HG03342 (cell line): Measurements from ENCODE around the gene PHETA1.
A peak's percentile ranks its signal among the peaks of the same experiment; 100 is the strongest.
"Not testable (repeated sequence)": the region's sequence is repeated elsewhere in the genome, so short reads cannot be mapped to it uniquely, and the experiment has no call there.

Source experiments
- ATAC-seq: cut with Tn5 transposase; IDR thresholded peaks from one replicate; pipeline ENCODE4 v1.9.1; 2021; ENCODE audit warnings: mild to moderate bottlenecking, moderate library complexity; ENCODE audit not compliant: unreplicated experiment

Gene PHETA1

DNA sequence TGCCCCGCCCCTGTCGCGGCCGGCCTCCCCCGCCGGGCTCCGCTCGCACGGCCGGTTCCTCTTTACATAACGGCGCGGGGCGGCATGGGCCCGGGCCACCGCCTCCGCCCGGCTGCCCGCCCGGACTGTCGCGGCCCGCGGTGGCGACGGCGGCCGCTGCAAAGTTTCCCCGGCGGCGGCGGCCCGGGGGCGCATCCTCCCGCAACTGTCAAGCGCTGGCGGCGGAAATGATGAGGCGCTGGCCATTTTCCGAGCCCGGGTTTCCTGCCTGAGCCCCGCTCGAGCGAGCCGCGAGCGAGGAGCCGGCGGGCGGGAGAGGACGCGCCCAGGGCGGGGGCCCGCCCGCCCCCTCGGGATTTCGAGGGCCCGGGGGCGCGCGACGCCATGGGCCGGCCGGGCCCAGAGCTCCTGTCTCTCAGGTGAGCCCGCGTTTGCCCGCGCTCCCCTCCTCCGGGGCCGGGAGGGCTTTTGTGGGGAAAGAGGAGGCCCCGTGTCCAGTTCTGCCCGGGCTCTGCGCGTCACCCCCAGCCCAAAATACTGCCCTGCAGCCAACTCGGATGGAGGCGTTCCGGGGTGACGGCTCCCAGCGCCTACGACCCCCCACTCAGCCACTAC, 37.1 kb upstream of the PHETA1 start, which contains the start of gene SH2B3:
Gene SH2B3, plus strand, starts transcription at position 65 of the 615 bp plus-strand sequence. CDS start 12,223 bp downstream, outside the sequence.
- peak; percentile 9 for ATAC-seq

DNA sequence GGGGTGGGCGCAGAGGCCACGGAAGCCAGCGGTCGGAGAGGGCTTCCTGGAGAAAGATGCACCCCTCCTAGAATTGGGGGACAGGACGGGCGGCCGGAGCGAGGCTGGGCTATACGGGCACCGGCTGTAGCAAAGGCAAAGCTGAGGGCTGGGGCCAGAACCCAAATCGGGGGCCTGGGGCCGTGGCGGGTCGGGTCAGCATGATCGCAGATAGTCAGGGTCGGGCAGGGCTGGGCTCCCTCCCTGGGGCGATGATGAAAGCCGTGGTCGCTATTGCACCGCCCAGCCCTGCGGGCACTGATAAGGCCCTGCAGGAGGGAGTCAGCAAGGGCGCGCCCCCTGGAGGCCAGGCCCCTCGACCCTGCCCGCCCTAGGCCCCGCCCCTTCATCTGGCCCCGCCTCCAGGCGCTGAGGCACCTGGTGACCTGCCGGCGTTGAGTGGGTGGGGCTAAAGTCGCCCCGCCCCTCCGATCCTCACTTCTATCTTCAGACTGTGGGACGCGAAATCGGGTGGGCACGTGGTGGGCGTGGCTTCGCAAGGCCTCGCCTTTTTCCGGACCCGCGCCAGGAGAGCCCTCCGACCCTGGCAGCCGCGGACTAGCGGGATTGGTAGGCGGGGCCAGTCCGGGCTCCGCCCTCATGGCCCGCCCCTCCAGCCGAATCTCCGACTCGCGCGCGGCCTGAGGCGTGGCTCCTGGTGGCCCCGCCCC, 36.4 kb upstream of the PHETA1 start:
- peak; percentile 58 for ATAC-seq

DNA sequence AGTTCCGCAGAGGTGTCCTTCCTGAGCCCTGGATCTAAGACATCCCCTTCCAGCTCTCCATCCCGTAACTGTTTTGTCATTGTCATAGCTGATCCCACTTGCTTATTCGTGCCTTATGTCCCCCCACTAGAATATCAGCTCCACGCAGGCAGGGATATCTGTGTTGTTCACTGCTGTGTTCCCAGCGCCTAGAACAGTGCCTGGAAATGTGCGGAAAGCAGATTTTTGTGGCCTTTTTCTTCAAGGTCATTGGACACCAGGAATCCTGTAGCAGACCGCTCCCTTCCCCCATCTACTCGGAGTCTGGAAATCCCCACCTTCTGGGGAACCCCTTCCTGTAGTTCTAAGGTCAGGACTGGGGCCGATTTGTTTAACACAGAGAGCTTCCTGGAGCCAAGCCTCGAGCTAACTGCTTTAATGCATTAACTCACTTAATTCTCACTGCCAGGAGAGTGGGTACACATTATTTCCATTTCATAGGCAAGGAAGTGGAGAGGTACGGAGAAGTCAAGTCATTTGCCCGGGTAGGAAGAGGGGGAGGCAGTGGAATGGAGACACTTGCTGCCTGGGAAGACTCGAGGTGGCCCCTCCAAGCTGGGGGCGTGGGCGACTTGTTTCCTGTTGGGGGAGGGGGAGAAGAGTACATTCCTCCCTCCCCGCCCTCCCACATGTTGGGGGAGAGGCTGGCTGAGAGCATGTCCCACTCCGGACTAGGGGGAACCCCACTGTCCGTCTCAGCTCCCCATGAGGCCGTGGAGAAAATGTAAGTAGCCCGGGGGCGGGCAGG, 35.7 kb upstream of the PHETA1 start:
- peak; percentile 9 for ATAC-seq

DNA sequence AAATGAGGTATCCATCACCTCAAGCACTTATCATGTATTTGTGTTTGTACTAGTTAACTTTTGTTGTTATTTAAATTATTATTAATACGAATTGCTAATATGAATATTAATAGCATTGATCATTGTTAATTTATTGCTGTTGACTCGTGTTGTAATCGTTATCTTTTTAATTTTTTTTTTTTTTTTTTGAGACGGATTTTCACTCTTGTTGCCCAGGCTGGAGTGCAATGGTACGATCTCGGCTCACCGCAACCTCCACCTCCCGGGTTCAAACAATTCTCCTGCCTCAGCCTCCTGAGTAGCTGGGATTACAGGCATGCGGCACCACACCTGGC, 33.6 kb upstream of the PHETA1 start:
- not testable (repeated sequence) for ATAC-seq

DNA sequence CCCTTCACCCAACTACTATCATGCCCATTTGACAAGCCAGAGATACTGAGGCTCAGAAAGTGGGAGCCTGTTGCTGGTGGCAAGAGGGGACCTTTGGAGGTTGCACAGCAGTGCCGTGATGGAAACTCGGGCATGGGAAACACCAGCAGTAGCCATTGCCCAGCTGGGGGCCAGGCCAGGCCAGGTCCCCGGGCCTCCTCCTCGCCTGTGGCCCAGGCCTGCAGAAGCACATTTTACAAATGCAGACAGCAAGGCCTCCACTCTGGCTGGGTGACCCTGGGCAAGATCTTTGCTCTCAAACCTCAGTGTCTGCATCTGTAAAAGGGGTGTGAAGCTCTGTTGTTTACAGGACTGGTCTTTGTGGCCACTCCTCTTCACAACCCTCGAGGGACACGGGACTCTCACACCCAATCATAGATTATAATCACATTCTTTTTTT, 32.3 kb upstream of the PHETA1 start:
- no peak for ATAC-seq

DNA sequence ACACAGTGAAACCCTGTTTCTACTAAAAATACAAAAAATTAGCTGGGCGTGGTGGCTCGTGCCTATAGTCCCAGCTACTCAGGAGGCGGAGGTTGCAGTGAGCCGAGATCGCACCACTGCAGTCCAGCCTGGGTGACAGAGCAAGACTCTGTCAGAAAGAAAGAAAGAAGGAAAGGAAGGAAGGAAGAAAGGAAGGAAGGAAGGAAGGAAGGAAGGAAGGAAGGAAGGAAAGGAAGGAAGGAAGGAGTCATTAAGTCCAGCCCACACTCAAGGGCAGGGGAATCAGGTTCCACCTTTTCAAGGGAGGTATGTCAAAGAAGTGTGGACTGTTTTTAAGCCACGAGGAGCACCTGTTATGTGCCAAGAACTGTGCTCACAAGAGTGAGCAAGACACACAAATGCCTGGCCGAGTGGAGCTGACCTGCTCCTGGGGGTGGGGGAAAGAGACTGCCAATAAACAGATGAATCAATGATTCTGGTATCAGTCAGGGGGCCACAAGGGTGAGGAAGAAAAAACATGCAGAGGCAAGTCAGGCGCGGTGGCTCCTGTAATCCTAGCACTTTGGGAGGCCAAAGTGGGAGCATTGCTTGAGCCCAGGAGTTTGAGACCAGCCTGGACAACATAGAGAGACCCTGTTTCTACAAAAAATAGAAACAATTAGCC, 31.0 kb upstream of the PHETA1 start:
- ATAC-seq: not testable (repeated sequence)

DNA sequence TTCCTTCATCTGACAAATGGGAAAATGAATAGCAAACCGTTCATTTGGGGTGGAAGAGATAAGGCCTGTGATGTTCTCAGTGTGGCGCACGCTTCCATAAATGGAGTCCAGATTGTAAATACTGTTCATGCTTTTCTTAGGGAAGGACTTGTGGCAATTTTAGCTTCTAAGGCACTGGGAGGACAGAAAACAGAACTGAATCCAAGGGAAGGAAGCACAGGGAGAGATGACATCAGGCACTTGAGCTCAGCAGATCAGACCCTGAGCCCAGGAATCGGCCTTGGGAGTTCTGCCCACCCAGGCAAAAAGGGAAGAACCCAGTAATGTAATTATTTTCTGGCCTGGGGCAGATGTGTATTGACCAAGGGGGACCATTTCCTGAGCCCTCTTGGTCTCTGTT, 29.6 kb upstream of the PHETA1 start:
- ATAC-seq: no peak

DNA sequence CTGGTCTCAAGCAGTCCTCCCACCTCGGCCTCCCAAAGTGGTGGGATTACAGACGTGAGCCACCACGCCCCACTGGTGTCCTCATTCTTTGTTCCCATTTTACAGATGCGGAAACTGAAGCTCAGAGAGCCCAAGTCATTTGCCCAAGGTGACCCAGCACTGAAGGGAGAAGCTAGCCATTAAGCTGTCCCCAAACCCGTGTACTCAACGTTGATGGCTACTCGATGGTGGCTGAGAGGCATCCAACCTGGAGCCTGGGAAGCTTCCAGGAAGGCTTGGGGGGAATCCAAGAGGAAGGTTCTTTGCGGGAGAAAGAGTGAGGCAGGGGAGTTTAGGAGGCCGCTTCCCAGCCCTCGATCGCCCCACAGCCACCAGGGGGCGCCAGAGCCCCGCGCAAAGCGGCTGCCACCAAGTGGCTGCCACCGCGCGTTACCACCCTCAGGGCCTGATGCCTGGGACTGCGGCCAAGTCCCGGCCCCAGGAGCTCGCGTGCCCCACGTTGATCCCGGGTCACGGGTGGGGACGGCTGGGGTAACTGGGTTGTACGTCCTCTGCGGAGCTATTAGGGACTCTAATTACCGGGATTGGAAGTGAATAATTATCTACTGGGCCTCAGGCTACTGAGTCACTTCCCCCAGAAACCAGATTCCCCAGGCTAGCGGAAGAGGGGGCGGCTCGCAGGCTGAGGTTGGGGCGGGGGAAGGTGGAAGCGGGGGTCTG, 28.0 kb upstream of the PHETA1 start:
- ATAC-seq: peak; percentile 57

DNA sequence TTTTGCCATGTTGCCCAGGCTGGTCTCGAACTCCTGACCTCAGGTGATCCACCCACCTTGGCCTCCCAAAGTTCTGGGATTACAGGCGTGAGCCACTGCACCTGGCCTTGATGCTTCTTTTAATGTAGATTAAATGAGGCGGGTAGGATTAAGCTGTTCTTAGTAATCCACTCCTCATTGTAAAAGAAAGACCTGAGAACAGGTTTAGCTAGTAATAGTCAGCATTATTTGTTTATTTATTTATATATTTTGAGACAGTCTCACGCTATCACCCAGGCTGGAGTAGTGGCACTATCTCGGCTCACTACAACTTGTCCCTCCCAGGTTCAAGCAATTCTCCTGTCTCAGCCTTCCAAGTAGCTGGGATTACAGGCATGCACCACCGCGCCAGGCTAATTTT, 27.4 kb upstream of the PHETA1 start:
- ATAC-seq: not testable (repeated sequence)

DNA sequence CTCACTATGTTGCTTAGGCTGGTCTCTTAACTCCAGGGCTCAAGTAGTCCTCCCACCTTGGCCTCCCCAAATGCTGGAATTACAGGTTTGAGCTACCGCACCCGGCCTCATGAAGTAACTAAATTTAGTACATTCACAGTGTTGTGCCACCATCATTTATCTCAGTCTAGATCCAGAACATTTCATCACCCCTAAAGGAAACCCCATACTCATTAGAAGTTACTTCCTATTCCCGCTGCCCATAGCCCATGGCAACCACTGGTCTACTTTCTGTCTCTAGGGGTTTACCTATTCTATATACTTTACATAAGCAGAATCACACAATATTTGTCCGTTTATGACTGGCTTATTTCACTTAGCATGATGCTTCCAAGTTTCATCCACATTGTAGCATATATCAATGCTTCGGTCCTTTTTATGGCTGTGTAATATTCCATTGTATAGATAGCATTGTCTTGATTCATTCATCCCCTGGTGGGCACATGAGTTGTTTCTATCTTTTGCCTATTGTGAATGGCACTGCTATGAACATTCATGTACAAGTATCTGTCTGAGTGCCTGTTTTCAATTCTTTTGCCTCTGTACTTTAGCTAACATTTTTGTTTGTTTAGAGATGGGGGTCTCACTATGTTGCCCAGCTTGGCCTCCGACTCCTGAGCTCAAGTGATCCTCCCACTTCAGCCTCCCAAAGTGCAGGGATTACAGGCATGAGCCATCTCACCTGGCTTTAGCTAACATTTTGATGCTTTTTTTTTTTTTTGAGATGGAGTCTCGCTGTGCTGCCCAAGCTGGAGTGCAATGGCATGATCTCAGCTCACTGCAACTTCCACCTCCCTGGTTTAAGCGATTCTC, 26.7 kb upstream of the PHETA1 start:
- no peak for ATAC-seq

DNA sequence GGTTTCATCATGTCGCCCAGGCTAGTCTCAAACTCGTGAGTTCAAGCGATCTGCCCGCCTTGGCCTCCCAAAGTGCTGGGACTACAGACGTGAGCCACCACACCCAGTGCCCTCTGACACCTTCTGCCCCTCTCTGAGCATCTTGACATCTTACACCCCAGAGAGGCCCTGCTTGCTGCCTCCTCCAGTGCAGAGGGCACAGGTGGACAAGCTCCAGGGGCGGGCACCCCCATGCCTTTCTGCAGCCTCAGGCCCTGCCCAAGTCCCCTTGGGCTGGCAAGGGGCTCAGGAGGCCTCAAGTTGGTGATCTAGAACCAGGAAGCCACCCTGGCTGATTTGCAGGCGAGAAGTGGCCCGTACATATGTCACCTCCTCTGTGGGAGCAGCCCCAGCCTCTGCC, 25.6 kb upstream of the PHETA1 start:
- ATAC-seq: no peak

DNA sequence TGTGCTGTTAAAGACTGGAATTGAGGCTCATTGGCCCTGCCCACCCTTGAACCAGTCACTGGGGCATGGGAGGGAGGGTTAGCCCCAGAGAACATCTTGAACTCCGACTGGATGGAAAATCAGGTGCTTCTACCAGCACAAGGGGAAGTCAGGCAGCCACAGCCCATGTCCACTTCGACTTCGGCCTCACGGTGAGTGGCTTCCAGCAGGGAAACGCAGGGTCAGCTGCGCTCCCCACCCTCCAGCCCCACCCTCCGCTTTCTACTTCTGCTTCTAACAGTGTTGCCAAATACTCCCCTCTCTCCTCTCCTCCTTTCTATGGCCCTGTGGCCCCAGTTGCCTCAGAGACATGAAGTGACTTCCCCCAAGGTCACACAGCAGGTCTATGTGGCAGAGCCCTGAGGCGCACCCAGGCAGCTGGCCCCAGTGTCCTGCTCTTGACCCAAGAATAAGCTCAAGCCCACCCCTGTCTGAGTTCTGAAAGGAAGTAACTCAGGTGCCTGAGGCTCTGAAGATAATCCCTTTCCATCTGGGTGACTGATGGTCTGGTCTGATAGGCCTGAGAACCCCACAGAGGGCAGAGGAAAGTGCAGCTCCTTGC, 24.9 kb upstream of the PHETA1 start:
- ATAC-seq: no peak

DNA sequence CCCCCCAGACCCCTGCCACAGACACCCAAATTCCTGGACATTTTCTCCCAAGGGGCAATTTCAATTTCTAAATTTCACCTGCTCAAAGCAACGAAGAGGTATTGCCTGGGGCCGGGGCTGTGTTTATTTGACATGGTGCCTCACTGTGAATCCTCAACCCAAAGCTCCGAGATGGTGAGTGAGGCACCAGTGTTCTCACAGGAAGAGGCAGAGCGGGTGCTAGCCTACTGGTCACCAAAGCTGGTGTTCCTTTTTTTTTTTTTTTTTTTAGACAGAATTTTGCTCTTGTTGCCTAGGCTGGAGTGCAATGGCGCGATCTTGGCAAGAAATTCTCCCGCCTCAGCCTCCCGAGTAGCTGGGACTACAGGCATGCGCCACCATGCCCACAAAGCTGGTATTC, 22.0 kb upstream of the PHETA1 start:
- no peak for ATAC-seq

DNA sequence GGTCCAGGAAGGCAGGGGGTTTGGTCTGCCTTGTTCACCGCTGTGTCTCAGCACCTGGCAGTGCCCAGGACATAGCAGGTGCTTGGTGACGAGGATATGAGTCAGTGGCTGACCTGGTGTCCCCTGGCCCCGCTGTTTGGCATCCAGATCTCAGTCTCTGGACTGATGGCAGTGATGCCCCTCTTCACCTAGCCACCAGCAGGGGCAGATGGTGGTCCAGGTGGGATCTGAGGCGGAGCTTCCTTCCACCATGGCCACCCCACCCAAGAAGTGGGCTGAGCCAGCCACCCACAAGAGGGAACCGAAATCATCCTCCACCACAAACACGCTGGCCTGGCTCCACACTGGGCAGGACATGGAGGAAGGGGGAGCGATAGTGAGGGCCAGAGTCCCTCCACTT, 20.7 kb upstream of the PHETA1 start:
- ATAC-seq: no peak

DNA sequence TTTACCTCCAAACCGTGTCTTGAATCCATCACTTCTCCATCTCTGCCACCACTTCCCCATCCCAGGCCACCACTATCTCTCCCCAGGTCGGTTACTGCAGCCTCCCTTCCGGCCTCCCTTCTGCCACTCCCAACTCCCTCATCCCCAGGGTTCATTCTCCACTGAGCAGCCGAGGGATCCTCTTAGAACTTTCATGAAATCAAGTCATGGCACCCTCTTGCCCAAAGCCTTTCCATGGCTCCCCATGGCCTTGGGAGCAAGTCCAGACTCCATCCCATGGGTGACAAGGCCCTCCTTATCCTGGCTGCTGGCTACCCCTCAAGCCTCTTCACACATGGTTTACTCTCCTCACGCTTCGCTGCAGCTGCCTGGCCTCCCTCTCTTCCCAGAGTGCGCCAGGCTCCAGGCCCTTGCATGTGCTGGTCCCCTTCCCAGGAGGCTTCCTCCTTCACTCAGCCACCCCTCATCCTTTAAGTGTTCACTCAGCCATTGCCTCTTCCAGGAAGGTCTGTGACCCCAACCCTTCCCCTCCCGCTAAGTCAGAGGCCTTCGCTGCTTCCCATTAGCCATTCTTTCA, 18.9 kb upstream of the PHETA1 start:
- ATAC-seq: no peak

DNA sequence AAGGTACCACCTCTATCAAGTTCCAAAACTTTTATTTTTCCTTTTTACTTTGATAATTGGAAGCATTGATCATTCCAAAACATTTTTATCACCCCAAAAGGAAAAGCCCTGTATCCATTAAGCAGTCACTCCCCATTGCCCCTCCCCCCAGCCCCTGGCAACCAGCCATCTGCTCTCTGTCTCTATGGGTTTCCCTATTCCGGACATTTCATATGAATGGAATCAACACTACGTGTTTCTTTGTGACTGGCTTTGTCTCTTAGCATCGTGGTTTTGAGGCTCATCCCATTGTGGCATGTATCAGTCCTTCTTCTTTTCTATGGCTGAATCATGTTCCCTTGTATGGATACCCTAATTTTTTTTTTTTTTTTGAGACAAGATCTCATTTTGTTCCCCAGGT, 18.0 kb upstream of the PHETA1 start:
- ATAC-seq: no peak

DNA sequence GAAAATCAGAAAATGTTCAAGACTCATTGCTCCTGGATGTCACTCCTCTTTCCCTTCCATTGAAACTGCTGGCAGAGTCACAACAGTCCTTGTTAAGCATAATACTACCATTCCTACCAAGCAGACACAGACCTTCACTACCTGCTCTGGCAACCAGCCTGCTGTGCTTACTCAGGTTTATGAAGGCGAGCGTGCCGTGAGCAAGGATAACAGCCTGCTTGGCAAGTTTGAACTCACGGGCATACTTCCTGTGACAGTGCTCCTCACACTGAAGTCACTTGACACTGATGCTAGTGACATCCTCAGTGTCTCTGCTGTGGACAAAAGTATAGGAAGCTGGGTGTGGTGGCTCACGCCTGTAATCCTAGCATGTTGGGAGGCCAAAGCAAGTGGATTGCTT, 15.7 kb upstream of the PHETA1 start:
- ATAC-seq: no peak

DNA sequence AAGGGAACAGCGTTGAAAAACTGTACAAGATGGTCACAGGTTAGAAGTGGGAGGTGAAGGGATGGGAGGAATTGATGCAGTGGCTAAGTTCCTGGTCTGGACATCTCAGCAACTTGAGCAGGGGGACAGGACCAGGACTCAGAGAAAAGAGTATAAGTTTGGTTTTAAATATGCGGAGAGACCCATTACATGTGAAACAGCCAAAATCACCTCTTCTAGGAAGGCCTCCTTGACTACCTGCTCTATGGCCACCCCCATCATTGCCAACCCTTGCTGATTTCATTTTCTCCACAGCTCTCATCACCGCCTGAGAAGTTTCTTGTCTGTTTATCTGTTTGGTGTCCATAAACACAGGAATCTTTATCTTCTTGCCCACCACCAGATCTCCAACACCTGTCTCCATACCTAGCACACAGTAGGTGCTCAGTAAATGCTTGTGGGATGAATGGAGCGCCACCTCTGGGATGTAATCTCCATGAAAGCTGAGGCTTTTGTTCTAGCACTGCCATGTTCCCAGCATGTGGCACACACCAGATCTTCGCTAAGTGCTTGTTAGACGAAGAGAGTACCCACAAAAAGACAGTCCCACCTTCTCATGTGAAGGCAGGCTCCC, 11.2 kb upstream of the PHETA1 start:
- no peak for ATAC-seq

DNA sequence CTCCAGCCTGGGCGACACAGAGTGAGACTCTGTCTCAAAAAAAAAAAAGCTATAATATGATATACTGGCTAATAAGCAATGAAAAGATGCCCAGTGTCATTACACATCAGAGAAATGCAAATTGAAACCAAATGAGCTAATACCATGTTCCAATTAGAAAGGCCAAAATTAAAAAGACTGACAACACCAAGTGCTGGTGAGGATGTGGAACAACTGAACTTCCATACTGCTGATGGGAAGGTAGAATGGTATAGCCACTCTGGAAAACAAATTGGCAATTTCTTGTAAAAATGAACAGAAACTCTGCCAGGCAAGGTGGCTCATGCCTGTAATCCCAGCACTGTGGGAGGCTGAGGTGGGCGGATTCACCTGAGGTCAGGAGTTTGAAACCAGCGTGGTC, 8.5 kb upstream of the PHETA1 start:
- no peak for ATAC-seq
